Muscle of back (tissue), 11 donors: Measurements from ENCODE around the gene CPLX1. TPM values are rescaled to one million over a fixed set of nuclear protein-coding genes. Genes with fewer than 3 reads are reported as not detected.
"Not testable (repeated sequence)": the region's sequence is repeated elsewhere in the genome, so short reads cannot be mapped to it uniquely, and the experiment has no call there.

Experiments used
- DNase-seq, 3 donors: peaks; one replicate each; pipeline versions ENCODE4 v3.0.0 to v3.0.0-alpha.2; 2013
- polyA plus RNA-seq, 10 donors: library from polyadenylated mRNA; unstranded; fragments of 120-200 nt; gene quantifications; one replicate each; pipeline ENCODE4 v1.2.1, GENCODE V29; 2013; ENCODE audit not compliant: insufficient read length in 10 of 10

The CPLX1 gene
- polyA plus RNA-seq, 10 donors: 0.19 to 0.74 (median 0.29) TPM

GRCh38 chr4:820230-821172 is 5.4 kb downstream of the CPLX1 start:
- DNase-seq: no peak

GRCh38 chr4:819401-820229 is 6.3 kb downstream of the CPLX1 start:
- no peak for DNase-seq

GRCh38 chr4:818106-818921 is 7.6 kb downstream of the CPLX1 start:
- no peak for DNase-seq

- no peak for DNase-seq
Observed at GRCh38 chr4:815464-816146, 10.3 kb downstream of the CPLX1 start.

- DNase-seq: no peak
Observed at GRCh38 chr4:814312-814850, 11.5 kb downstream of the CPLX1 start.

- DNase-seq: no peak
Observed at GRCh38 chr4:813900-814299, 12.0 kb downstream of the CPLX1 start.

GRCh38 chr4:808860-809570 is 16.9 kb downstream of the CPLX1 start:
- no peak for DNase-seq

GRCh38 chr4:807792-808191 is 18.1 kb downstream of the CPLX1 start:
- no peak for DNase-seq

- DNase-seq: not testable (repeated sequence)
Observed at GRCh38 chr4:806979-807378, 18.9 kb downstream of the CPLX1 start.

GRCh38 chr4:804804-805203 is 21.1 kb downstream of the CPLX1 start:
- DNase-seq: no peak

GRCh38 chr4:803884-804283 is 22.0 kb downstream of the CPLX1 start:
- DNase-seq: no peak

- no peak for DNase-seq
Observed at GRCh38 chr4:801436-802124, 24.3 kb downstream of the CPLX1 start.

- no peak for DNase-seq
Observed at GRCh38 chr4:797066-797465, 28.9 kb downstream of the CPLX1 start.

- no peak for DNase-seq
Observed at GRCh38 chr4:796206-796605, 29.7 kb downstream of the CPLX1 start.

GRCh38 chr4:795726-796119 is 30.2 kb downstream of the CPLX1 start:
- DNase-seq: no peak

- no peak for DNase-seq
Observed at GRCh38 chr4:794900-795725, 30.8 kb downstream of the CPLX1 start.

- no peak for DNase-seq
Observed at GRCh38 chr4:793941-794621, 31.8 kb downstream of the CPLX1 start.
